Neural cell (in vitro differentiated cells): ENCODE measurements around the gene DUSP22. TPM values are rescaled to one million over a fixed set of nuclear protein-coding genes. Genes with fewer than 3 reads are reported as not detected.

Experiments used
- H2AFZ ChIP-seq: fragments of 200-600, 300-800 bp; sonication (generic), shearing (Covaris generic); 2 replicates; pipeline ENCODE4 v1.6.0; 2014; ENCODE audit warnings: low read depth, mild to moderate bottlenecking, antibody characterized with exemption, low read length, moderate library complexity
- H3F3A ChIP-seq: fragments of 200-600 bp; shearing (Covaris generic); 2 replicates; pipeline ENCODE4 v1.6.1; 2016; ENCODE audit warnings: mild to moderate bottlenecking, moderate library complexity, mixed read lengths, antibody characterized with exemption, low read length; ENCODE audit not compliant: insufficient read depth, poor library complexity, severe bottlenecking
- H3K27ac ChIP-seq: fragments of 200-600, 300-800 bp; sonication (generic), shearing (Covaris generic); 2 replicates; pipeline ENCODE4 v1.5.1; 2014; ENCODE audit warnings: mild to moderate bottlenecking, low read length, moderate library complexity
- H3K27me3 ChIP-seq: fragments of 300-800, 200-600 bp; sonication (generic), shearing (Covaris generic); 2 replicates; pipeline ENCODE4 v1.6.0; 2014; ENCODE audit warnings: mild to moderate bottlenecking, low read depth, low read length, moderate library complexity; ENCODE audit not compliant: insufficient read depth
- H3K36me3 ChIP-seq: fragments of 300-800, 200-600 bp; sonication (generic), shearing (Covaris generic); 2 replicates; pipeline ENCODE4 v1.5.1; 2014; ENCODE audit warnings: mild to moderate bottlenecking, antibody characterized with exemption, low read length, moderate library complexity; ENCODE audit not compliant: insufficient read depth
- H3K4me2 ChIP-seq: fragments of 300-800, 200-600 bp; sonication (generic), shearing (Covaris generic); 2 replicates; pipeline ENCODE4 v1.6.0; 2014; ENCODE audit warnings: mild to moderate bottlenecking, low read length
- H3K4me3 ChIP-seq: fragments of 300-800, 200-600 bp; sonication (generic), shearing (Covaris generic); 2 replicates; pipeline ENCODE4 v1.5.1; 2014; ENCODE audit warnings: mild to moderate bottlenecking, low read length, moderate library complexity
- H3K79me2 ChIP-seq: fragments of 200-600 bp; shearing (Covaris generic); replicated peaks from 2 replicates; pipeline ENCODE4 v1.6.0; 2014; ENCODE audit warnings: mild to moderate bottlenecking, low read length, moderate library complexity; ENCODE audit not compliant: insufficient read depth
- H3K9ac ChIP-seq: fragments of 300-800, 200-600 bp; sonication (generic), shearing (Covaris generic); 2 replicates; pipeline ENCODE4 v1.6.1; 2016; ENCODE audit warnings: mild to moderate bottlenecking, low read length, mixed read lengths
- H3K9me2 ChIP-seq: fragments of 200-600 bp; shearing (Covaris generic); 2 replicates; pipeline ENCODE4 v1.6.1; 2016; ENCODE audit warnings: mild to moderate bottlenecking, low read length, mixed read lengths; ENCODE audit not compliant: insufficient read depth
- H3K9me3 ChIP-seq: fragments of 200-600, 300-800 bp; sonication (generic), shearing (Covaris generic); 2 replicates; pipeline ENCODE4 v1.6.1; 2016; ENCODE audit warnings: mild to moderate bottlenecking, mixed run types, low read length, moderate library complexity, mixed read lengths
- H4K20me1 ChIP-seq: fragments of 200-600 bp; shearing (Covaris generic); 2 replicates; pipeline ENCODE4 v1.6.1; 2016; ENCODE audit warnings: mild to moderate bottlenecking, mixed run types; ENCODE audit not compliant: insufficient read depth
- EP300 ChIP-seq: fragments of 450-650 bp; conservative IDR thresholded peaks from 2 replicates; pipeline ENCODE4 v1.6.1; 2014; ENCODE audit warnings: antibody characterized with exemption, mild to moderate bottlenecking, moderate library complexity; ENCODE audit not compliant: poor library complexity, severe bottlenecking
- EZH2 ChIP-seq: fragments of 200-600, 300-800 bp; shearing (Covaris generic), sonication (generic); IDR thresholded peaks from 2 replicates; pipeline ENCODE4 v1.6.1; 2014; ENCODE audit warnings: antibody characterized with exemption, low read length, borderline replicate concordance, mild to moderate bottlenecking; ENCODE audit not compliant: insufficient read depth, poor library complexity, severe bottlenecking
- MXI1 ChIP-seq: fragments of 450-650 bp; conservative IDR thresholded peaks from 2 replicates; pipeline ENCODE4 v1.6.1; 2014; ENCODE audit warnings: antibody characterized with exemption, mild to moderate bottlenecking; ENCODE audit not compliant: poor library complexity, severe bottlenecking
- POLR2AphosphoS5 ChIP-seq: IDR thresholded peaks from 2 replicates; pipeline ENCODE4 v1.6.1; 2012
- RAD21 ChIP-seq: fragments of 450-650 bp; conservative IDR thresholded peaks from 2 replicates; pipeline ENCODE4 v1.6.1; 2014; ENCODE audit warnings: antibody characterized with exemption, mild to moderate bottlenecking, moderate library complexity
- REST ChIP-seq: IDR thresholded peaks from 2 replicates; pipeline ENCODE4 v1.6.1; 2012; ENCODE audit warnings: borderline replicate concordance
- SMC3 ChIP-seq: fragments of 450-650 bp; conservative IDR thresholded peaks from 2 replicates; pipeline ENCODE4 v1.6.1; 2014; ENCODE audit warnings: antibody characterized with exemption, mild to moderate bottlenecking, moderate library complexity; ENCODE audit not compliant: poor library complexity
- TAF1 ChIP-seq: IDR thresholded peaks from 2 replicates; pipeline ENCODE4 v1.6.1; 2012; ENCODE audit warnings: low read depth
- polyA plus RNA-seq: library from polyadenylated mRNA; depleted of rRNA; stranded (reverse); fragments of >200 nt; gene quantifications from 2 replicates; pipeline ENCODE4 v1.2.3, GENCODE V29; 2014
- TF ChIP-seq, protein P1 (sequence below): fragments of 450-650 bp; IDR thresholded peaks from 2 replicates; pipeline ENCODE4 v1.5.1; 2014; ENCODE audit warnings: antibody characterized with exemption, mild to moderate bottlenecking, moderate library complexity; ENCODE audit not compliant: poor library complexity, severe bottlenecking

Gene DUSP22
- polyA plus RNA-seq, 1 donor from 2014 or later: 24.9 TPM

DNA sequence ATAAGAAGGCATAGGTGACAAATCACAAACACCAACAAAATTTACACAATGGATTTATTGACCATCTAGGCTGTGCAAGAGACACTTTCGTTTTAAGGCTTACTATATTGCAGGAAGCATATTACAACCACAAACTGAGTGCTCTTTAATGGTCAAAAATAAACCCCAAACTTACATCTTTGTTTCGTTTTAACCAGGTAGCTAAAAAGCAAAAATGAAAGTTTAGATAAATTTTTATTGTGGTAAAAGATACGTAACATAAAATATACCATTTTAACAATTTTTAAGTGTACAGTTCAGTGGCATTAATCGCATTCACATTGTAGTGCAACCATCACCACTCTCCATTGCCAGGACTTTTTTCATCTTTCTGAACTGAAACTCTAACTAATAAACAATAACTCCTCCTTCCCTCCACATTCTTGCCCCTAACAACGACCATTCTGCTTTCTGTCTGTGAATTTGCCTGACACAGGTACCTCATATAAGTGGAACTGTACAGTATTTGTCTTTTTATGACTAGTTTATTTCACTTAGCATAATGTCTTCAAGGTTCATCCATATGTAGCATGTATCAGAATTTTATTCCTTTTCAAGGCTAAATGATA is 32.3 kb upstream of the DUSP22 start:
- no peak overlapping the region for H3K4me3 ChIP-seq
- no peaks in the 10 kb centered on the region for H3K36me3 ChIP-seq
- no peak overlapping the region for H3K9ac ChIP-seq
- H3K79me2 ChIP-seq: no peaks in the 10 kb centered on the region
- H4K20me1 ChIP-seq: no peaks in the 10 kb centered on the region
- TF ChIP-seq REST (no peak), EP300 (no peak), TAF1 (no peak), MXI1 (no peak), RAD21 (no peak), SMC3 (no peak), POLR2AphosphoS5 (no peak)
- TF ChIP-seq, protein P1, sequence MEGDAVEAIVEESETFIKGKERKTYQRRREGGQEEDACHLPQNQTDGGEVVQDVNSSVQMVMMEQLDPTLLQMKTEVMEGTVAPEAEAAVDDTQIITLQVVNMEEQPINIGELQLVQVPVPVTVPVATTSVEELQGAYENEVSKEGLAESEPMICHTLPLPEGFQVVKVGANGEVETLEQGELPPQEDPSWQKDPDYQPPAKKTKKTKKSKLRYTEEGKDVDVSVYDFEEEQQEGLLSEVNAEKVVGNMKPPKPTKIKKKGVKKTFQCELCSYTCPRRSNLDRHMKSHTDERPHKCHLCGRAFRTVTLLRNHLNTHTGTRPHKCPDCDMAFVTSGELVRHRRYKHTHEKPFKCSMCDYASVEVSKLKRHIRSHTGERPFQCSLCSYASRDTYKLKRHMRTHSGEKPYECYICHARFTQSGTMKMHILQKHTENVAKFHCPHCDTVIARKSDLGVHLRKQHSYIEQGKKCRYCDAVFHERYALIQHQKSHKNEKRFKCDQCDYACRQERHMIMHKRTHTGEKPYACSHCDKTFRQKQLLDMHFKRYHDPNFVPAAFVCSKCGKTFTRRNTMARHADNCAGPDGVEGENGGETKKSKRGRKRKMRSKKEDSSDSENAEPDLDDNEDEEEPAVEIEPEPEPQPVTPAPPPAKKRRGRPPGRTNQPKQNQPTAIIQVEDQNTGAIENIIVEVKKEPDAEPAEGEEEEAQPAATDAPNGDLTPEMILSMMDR: no peak
- H3K27ac ChIP-seq: no peak overlapping the region
- H3K9me2 ChIP-seq: no peaks in the 10 kb centered on the region
- H3K27me3 ChIP-seq: no peaks in the 10 kb centered on the region
- no peaks in the 10 kb centered on the region for H3F3A ChIP-seq
- no peak overlapping the region for H3K4me2 ChIP-seq
- no peak overlapping the region for H2AFZ ChIP-seq
- H3K9me3 ChIP-seq: peaks cover 3% of the 10 kb centered on the region

GRCh38 chr6:264626-265025 is 27.7 kb upstream of the DUSP22 start:
- Histone ChIP-seq H3K9ac (no peak overlapping the region), H3F3A (no peaks in the 10 kb centered on the region), H3K27me3 (no peaks in the 10 kb centered on the region), H2AFZ (no peak overlapping the region), H3K4me2 (no peak overlapping the region), H3K27ac (no peak overlapping the region), H3K36me3 (no peaks in the 10 kb centered on the region), H3K9me3 (peaks cover 3% of the 10 kb centered on the region), H4K20me1 (no peaks in the 10 kb centered on the region), H3K79me2 (no peaks in the 10 kb centered on the region), H3K9me2 (no peaks in the 10 kb centered on the region), H3K4me3 (no peak overlapping the region)
- TF ChIP-seq TAF1 (no peak), EP300 (no peak), RAD21 (no peak), SMC3 (no peak), EZH2 (no peak), POLR2AphosphoS5 (no peak), REST (no peak), MXI1 (no peak)
- TF ChIP-seq, protein P1: no peak
